GM13976 (cell line): ENCODE data around the gene KRTAP19-1.

Experiments
- DNase-seq: peaks from one replicate; pipeline ENCODE4 v3.0.0; 2012; ENCODE audit warnings: low spot score
- CTCF ChIP-seq: IDR thresholded peaks from 2 replicates; pipeline ENCODE4 v1.5.1; 2012; ENCODE audit warnings: borderline replicate concordance, mild to moderate bottlenecking; ENCODE audit not compliant: insufficient read depth; ENCODE audit errors: extremely low read depth, missing control alignments, control extremely low read depth
- in situ Hi-C: fragments of 300-500 bp; cut with MboI; formaldehyde crosslinking; loops from one replicate; pipeline ENCODE4 v1.12.0; 2022; ENCODE audit warnings: low sequenced_read_pairs, mixed read lengths, inconsistent platforms; ENCODE audit not compliant: unreplicated experiment

The KRTAP19-1 gene

GRCh38 chr21:30491963-30492428 is 11.8 kb upstream of the KRTAP19-1 start, which contains the start of gene KRTAP19-3:
TSS of gene KRTAP19-3 (minus strand) at chr21:30492013. CDS start at chr21:30491957, 56 bp downstream.
- no peak for DNase-seq
- TF ChIP-seq CTCF: no peak
- in situ Hi-C loops: no loop called here

GRCh38 chr21:30487336-30487735 is 7.2 kb upstream of the KRTAP19-1 start, which contains the start of gene KRTAP19-2:
TSS of gene KRTAP19-2 (minus strand) at chr21:30487436. CDS start at chr21:30487348, 88 bp downstream.
- no peak for DNase-seq
- in situ Hi-C loops: no loop called here
- TF ChIP-seq CTCF: no peak

DNA sequence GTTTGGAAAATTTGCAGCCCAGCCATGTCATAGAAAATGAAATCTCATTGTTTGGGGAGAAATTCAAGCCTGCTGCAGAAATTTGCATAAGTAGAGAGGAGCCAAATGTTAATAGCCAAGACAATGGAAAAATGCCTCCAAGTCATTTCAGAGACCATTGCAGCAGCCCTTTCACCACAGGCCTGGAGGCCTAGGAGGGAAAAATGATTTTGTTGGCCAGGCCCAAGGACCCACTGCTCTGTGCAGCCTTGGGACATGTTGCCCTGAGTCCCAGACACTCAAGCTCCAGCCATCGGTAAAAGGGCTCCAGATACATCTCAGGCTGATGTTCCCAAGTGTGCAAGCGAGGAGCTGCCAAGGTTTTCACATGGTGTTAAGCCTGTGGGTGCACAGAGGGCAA is 6.0 kb upstream of the KRTAP19-1 start:
- DNase-seq: no peak
- in situ Hi-C loops: no loop called here
- TF ChIP-seq CTCF: no peak

GRCh38 chr21:30482130-30482529 is 2.0 kb upstream of the KRTAP19-1 start:
- no peak for DNase-seq
- no peak for TF ChIP-seq CTCF
- in situ Hi-C loops: no loop called here

DNA sequence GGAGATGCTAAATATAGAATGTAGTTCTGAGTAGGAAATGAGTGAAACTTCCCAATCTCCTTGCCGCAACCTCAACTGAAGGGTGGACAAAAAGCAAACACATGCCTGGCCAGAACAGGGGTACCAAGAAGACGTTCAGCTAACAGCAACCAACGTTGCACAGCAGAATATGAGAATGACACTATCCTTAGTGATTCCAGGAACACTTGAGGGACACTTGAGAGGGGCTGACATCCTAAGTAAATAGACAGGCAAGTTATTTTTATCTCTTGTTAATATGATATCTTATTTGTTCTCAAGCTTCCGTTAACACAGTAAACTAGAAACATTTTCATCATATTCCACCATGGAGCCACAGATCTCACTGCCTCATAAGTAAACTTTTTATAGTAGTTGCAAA is 908 bp downstream of the KRTAP19-1 start:
- DNase-seq: no peak
- TF ChIP-seq CTCF: no peak

GRCh38 chr21:30478004-30478403 is 2.2 kb downstream of the KRTAP19-1 start:
- DNase-seq: no peak

More for the DNA sequence above, 908 bp downstream of the KRTAP19-1 start:
- in situ Hi-C loops: no loop called here

More at GRCh38 chr21:30478004-30478403, 2.2 kb downstream of the KRTAP19-1 start:
- in situ Hi-C loops: no loop called here
- no peak for TF ChIP-seq CTCF
